GM23338 (cell line): ENCODE data around the gene PKM.

ENCODE experiments used
- CREB1 ChIP-seq: fragments of 250-450 bp; sonication (Bioruptor Pico); IDR thresholded peaks from 2 replicates; pipeline ENCODE4 v1.5.0; 2020; ENCODE audit warnings: low read depth, mild to moderate bottlenecking, moderate library complexity
- CTCF ChIP-seq, 2 experiments: fragments of 200-600 bp in 1 of 2; sonication (generic) in 1 of 2; conservative IDR thresholded peaks; 2 replicates each; pipeline versions ENCODE4 v1.5.1 to v1.6.1; 2016 to 2017; ENCODE audit warnings: antibody characterized with exemption in 2 of 2, low read depth in 2 of 2, mild to moderate bottlenecking in 2 of 2, moderate library complexity in 1 of 2
- ETS1 ChIP-seq: IDR thresholded peaks from 2 replicates; pipeline ENCODE4 v1.6.1; 2016; ENCODE audit warnings: antibody characterized with exemption
- EZH2 ChIP-seq: fragments of 200-600 bp; sonication (generic); IDR thresholded peaks from one replicate; pipeline ENCODE4 v1.8.0; 2017; ENCODE audit warnings: antibody characterized with exemption, mild to moderate bottlenecking, low read depth; ENCODE audit not compliant: unreplicated experiment
- EZH2phosphoT487 ChIP-seq: fragments of 200-600 bp; sonication (generic); IDR thresholded peaks from one replicate; pipeline ENCODE4 v1.8.1; 2018; ENCODE audit warnings: antibody characterized with exemption; ENCODE audit not compliant: unreplicated experiment
- JUNB ChIP-seq: IDR thresholded peaks from one replicate; pipeline ENCODE4 v1.6.1; 2016; ENCODE audit warnings: antibody characterized with exemption; ENCODE audit not compliant: unreplicated experiment
- POLR2AphosphoS5 ChIP-seq: IDR thresholded peaks from 2 replicates; pipeline ENCODE4 v1.6.1; 2016; ENCODE audit warnings: antibody characterized with exemption, low read depth
- REST ChIP-seq: IDR thresholded peaks from one replicate; pipeline ENCODE4 v1.6.1; 2018; ENCODE audit warnings: antibody characterized with exemption; ENCODE audit not compliant: unreplicated experiment
- ZNF114 ChIP-seq: fragments of 250-450 bp; sonication (Bioruptor Pico); IDR thresholded peaks from 2 replicates; pipeline ENCODE4 v1.5.0; 2020; ENCODE audit warnings: mild to moderate bottlenecking, moderate library complexity
- ZNF331 ChIP-seq: fragments of 250-450 bp; sonication (Bioruptor Pico); IDR thresholded peaks from 2 replicates; pipeline ENCODE4 v1.5.0; 2020; ENCODE audit warnings: low read depth, mild to moderate bottlenecking, moderate library complexity
- ZNF462 ChIP-seq: fragments of 250-450 bp; sonication (Bioruptor Pico); IDR thresholded peaks from 2 replicates; pipeline ENCODE4 v1.5.0; 2020; ENCODE audit warnings: mild to moderate bottlenecking, moderate library complexity

- no peak for TF ChIP-seq POLR2AphosphoS5
- no peak for TF ChIP-seq CTCF (conservative IDR thresholded peaks at IDR 0.05; ENCODE audit: low read depth in 2 of 2)
- TF ChIP-seq EZH2: no peak
- no peak for TF ChIP-seq ZNF462 (CRISPR knock-in tag)
- no peak for TF ChIP-seq ETS1
- no peak for TF ChIP-seq ZNF331
- no peak for TF ChIP-seq CREB1 (CRISPR knock-in tag)
- TF ChIP-seq EZH2phosphoT487: no peak
- no peak for TF ChIP-seq ZNF114 (CRISPR knock-in tag)
- TF ChIP-seq REST: no peak
- TF ChIP-seq JUNB: no peak
These were observed 60.3 kb downstream of the PKM start for GRCh38 chr15:72170691-72171090.
